HG02938 (cell line): Measurements from ENCODE around the gene SLC39A11.
"Not testable (repeated sequence)": the region's sequence is repeated elsewhere in the genome, so short reads cannot be mapped to it uniquely, and the experiment has no call there.

Experiments used
- ATAC-seq: cut with Tn5 transposase; IDR thresholded peaks from one replicate; pipeline ENCODE4 v1.9.1; 2021; ENCODE audit warnings: mild to moderate bottlenecking, moderate library complexity; ENCODE audit not compliant: unreplicated experiment

The SLC39A11 gene

GRCh38 chr17:73072219-73072962 lies 20.1 kb downstream of the SLC39A11 start:
- ATAC-seq = no peak

DNA sequence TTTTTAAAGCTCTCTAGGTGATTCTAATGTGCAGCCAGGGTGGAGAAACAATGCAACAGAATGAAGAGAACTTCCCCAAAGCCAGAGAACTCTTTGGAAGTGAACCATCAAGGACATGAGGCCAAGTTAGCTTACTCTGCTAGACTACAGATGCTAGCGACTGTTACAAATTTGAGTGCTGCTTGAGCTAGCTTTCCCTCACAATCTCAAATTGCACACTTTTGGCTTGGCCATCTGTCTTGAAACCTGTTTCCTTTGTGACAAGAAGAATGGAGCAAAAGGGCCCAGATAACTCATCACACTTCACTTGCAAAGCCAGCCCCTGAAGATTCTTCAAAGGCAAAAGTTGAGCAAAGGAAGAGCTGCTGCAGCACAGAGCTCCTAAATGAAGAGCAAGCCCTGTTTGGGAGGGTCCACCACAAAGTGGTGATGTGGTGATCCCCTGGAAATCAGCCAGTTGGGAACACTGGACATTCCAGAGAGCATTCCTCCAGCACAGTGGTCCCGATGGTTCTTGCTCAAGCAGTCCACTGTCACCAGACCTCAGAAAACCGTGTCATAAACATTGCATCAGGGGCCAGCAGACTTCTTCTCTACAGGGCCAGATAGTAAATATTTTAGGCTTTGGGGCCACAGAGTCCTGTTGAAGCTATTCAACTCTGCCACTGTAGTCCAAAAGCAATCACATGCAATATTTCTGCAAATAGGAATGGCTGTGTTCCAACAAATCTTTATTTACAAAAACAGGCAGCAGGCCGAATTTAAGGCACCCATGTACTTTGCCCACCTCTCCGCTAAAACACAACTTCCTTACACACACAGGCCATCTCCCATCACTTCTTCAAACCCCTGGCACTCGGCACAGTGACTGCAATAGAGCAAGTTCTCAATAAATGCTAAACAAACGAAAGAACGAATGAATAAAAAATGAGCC lies 21.2 kb downstream of the SLC39A11 start:
- ATAC-seq = no peak

- no peak for ATAC-seq
Observed at GRCh38 chr17:73069841-73070240, 22.6 kb downstream of the SLC39A11 start.

- no peak for ATAC-seq
Observed at GRCh38 chr17:73069164-73069770, 23.2 kb downstream of the SLC39A11 start.

- ATAC-seq = no peak
Observed at GRCh38 chr17:73068322-73069153, 23.9 kb downstream of the SLC39A11 start.

DNA sequence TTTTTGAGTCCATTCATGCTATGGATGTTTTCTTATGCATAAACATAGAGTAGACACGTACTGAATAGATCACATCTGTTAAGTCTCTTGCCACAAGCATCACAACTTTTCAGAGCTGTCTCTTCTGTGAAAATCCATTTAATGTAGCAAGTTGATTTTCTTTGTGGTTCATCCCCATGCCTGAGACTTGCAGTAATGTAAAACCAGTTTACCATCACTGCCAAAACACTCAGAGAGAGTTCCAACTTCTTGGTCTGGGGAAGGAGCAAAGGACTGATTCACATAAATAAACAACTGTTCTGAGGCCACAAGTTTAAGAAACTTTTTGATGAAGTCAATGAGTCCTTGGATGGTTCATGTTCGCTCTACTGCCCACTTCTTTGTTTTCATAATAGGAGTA lies 24.8 kb downstream of the SLC39A11 start:
- not testable (repeated sequence) for ATAC-seq

GRCh38 chr17:73067075-73067474 lies 25.4 kb downstream of the SLC39A11 start:
- no peak for ATAC-seq

DNA sequence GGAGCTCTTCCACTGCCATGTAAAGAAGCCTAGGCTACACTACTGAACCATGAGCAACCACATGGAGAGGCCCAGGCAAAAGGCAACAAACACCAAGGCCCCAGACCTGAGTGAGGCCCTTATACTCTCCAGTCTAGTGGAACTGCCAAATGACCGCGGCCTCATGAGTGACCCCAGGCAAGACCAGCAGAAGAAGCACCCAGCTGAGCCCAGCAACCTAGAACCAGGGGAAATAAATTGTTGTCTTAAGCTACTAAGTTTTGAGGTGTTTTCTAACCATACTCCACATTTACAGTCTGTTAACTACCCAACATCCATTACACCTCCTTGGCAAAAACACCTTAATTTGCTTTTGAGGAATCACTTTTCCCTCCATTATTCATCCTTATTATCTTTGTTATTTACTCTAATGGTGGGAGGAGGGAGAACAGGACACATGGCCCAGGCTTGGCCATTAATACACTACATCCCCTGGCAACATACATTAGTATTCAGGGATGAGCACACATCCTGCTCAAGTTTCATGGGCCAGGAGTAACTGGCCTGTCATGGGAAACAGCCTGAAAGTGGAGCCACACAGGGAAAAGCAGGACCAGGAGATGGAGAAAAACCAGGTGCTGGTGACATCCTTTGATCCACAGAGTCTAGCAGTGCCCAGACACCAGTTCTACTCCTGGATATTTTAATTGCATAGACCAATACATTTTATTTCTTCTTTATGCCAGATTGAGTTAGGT lies 26.2 kb downstream of the SLC39A11 start:
- ATAC-seq = no peak

- ATAC-seq = no peak
Observed at GRCh38 chr17:73065376-73065775, 27.1 kb downstream of the SLC39A11 start.

DNA sequence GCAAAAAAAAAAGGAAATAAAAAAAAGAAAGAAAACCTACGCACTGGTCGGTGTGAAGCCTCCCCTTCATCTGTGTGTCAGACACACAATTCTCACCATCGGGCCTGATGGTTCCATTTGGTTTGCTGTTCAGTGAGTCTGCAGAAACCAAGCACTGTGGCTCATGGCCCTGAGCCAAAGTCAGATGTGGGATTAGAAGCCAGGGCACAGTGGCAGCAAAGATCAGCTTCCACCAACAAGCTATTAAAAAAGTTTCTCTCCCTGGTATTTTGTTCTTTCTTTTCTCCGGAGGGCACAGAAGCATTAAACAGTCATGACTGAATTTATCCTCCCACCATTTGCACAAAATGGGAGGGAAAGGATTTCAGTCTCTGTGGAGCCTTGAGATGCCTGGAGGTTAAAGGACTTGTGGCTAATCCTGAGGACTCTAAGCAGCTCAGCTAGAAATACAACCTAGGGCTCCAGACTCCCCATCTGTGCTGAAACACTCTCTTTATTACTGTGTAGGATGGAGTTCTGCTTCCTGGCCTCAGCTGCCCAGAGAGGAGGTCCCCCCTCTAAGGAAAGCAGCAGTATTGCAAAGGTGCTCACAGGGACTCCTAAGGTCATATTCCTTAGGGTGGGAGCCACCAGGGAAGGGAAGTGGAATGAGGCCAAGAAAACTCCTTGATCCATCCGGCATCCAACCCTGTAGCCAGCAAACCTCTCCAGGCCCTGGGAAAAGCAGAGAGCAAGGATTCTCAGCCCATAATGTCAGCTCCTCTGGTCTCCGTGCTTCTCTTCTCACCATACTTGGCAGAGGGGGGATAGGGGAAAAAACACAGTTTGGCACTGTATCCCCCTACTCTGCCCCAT lies 28.2 kb downstream of the SLC39A11 start:
- no peak for ATAC-seq

DNA sequence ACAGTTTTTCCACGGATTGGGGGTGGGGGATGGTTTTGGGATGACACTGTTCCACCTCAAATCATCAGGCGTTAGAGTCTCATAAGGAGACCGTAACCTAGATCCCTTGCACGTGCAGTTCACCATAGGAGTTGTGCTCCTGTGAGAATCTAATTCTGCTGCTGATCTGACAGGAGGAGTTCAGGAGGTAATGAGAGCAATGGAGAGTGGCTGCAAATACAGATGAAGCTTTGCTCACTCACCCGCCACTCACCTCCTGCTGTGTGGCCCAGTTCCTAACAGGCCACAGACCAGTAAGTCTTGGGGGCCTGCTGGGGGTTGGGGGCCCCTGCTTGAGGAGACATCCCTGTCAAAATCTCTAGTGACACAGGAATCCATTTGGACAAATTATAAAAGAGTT lies 29.8 kb downstream of the SLC39A11 start:
- no peak for ATAC-seq

- ATAC-seq = no peak
Observed at GRCh38 chr17:73061161-73061560, 31.3 kb downstream of the SLC39A11 start.

DNA sequence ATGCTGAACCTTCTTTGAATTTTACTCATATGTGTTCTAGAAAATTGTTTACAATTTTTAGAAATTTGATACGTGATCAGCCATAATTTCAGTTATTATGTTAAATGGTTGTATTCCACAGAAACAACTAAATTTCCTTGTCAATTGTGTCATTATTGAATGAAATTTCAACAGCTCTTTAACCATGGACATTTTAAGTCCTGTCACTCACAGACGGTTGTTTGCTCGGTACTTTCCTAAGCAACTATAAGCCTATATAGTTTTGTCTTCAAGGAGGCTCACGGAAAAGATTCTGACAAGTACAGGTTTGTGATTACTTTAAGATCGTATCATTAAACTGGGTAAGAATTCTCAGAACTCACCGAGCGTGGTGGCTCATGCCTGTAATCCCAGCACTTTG lies 31.8 kb downstream of the SLC39A11 start:
- no peak for ATAC-seq

DNA sequence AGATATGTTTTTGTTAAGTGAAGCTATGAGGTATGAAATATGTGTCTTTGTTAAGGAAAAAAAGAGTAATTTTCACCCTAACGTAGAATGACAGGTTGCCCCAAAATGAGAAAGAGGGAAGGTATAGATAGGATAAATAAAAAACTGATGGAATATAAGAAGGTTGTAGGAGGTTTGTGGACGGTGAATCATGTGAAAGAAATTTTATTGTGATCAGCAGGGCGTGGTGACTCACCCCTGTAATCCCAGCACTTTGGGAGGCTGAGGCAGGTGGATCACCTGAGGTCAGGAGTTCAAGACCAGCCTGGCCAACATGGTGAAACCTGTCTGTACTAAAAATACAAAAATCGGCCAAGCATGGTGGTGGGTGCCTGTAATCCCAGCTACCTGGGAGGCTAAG lies 32.8 kb downstream of the SLC39A11 start:
- ATAC-seq = not testable (repeated sequence)

DNA sequence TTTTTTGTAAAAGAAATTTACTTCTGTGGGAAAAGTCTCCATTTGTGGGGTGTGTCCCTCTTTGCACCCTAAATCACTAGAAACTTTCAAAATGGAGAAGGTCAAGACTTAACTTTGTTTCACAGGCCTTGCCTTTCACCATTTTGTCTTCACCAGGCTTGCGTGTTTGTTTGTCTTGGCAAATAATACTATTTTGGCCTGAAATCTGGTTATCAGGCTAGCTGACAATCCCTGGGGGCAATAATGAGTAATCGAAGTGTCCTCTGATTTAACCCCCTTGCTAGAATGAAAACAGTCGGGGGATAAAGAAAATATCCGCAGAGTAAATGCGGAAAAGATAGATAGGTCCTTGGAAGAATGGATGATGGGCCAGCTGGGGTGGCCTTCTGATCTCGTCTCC lies 34.5 kb downstream of the SLC39A11 start:
- ATAC-seq = no peak

DNA sequence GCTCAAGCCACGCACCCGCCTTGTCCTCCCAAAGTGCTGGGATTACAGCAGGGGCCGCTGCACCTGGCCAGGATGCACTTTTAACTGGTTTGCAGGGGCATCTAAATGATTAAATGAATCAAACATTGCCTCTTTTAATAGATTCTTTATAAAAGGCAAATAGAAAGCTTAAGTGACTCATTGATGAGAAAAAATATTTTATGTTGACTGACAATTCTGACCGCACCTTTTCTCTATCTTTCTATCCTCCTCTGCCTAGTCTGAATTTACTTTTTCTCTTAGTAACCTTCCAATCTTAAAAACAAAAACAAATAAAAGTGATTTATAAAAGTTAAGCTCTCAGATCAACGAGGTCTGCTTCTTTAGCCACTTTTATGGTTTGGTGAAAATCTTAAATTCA lies 35.3 kb downstream of the SLC39A11 start:
- ATAC-seq = no peak

DNA sequence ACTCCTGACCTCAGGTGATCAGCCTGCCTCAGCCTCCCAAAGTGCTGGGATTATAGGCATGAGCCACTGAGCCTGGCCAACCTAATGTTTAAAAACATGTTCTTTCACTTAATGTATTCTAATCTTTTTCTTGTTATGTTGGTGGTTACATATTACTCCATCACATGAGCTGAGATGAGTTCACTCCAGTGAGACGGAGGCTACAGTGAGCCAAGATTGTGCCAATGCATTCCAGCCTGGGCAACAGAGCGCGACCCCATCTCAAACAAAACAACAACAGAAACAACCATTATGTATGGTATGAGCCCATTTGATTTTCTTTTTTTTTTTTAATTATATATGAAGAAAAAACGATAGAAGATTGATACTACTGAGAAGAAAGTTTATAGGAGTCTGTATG lies 39.6 kb downstream of the SLC39A11 start:
- no peak for ATAC-seq

DNA sequence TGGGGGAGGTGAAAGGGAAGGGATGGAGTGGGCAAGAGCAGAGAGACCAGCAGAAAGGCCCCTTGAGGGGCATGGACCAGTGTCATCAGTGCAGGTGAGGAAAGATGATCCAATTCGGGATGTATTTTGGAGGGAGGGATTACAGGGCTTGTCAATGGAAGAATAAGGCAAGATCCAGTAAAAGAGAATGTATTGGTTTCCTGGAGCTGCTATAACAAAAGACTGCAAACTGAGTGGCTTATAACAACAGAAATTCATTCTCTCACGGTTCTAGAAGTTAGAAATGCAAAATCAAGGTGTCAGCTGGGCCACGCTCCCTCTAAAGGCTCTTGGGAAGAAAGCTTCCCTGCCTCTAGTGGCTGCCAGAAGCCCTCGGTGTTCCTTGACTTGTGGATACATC lies 41.7 kb downstream of the SLC39A11 start:
- no peak for ATAC-seq

GRCh38 chr17:73048170-73048569 lies 44.3 kb downstream of the SLC39A11 start:
- ATAC-seq = no peak
